ENCODE results near the gene SLC39A13.

The SLC39A13 gene

DNA sequence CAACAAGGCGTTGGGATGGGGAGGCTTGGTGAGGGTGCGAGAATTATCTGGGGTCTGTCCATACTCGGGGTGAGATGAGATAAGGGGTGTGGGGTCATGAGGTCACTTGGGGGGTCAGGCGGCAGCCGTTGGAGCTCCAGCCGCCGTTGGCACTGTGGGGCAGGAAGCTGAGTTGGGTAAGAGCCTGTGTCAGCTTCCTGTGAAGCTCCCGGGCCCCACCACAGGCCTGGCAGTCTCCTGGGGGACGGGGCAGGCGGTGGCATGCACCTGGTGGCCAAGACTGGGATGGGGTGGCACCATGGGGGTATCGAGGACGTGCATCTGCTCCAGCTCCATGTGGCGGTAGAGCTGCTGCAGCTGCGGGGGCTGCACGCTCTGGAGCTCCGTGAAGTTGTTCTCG lies 48.8 kb upstream of the SLC39A13 start:
- H3K79me2 ChIP-seq (ENCODE audit: insufficient read depth, low read length): no peaks in the 10 kb centered on the region
- no peaks in the 10 kb centered on the region for H3K36me3 ChIP-seq (ENCODE audit: insufficient read depth, low read length)
- TF ChIP-seq, protein P1, sequence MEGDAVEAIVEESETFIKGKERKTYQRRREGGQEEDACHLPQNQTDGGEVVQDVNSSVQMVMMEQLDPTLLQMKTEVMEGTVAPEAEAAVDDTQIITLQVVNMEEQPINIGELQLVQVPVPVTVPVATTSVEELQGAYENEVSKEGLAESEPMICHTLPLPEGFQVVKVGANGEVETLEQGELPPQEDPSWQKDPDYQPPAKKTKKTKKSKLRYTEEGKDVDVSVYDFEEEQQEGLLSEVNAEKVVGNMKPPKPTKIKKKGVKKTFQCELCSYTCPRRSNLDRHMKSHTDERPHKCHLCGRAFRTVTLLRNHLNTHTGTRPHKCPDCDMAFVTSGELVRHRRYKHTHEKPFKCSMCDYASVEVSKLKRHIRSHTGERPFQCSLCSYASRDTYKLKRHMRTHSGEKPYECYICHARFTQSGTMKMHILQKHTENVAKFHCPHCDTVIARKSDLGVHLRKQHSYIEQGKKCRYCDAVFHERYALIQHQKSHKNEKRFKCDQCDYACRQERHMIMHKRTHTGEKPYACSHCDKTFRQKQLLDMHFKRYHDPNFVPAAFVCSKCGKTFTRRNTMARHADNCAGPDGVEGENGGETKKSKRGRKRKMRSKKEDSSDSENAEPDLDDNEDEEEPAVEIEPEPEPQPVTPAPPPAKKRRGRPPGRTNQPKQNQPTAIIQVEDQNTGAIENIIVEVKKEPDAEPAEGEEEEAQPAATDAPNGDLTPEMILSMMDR (IDR thresholded peaks at IDR 0.05; ENCODE audit: borderline replicate concordance, extremely low read depth, low read length, poor library complexity, severe bottlenecking): peak; percentile 18
- no peak for TF ChIP-seq EZH2 (IDR thresholded peaks at IDR 0.05; ENCODE audit: borderline replicate concordance, low read depth, low read length, severe bottlenecking)
- no peak overlapping the region for H3K4me3 ChIP-seq (ENCODE audit: low read depth in 1 of 2, low read length in 2 of 2)
- H3K4me1 ChIP-seq (ENCODE audit: insufficient read depth, low read length): peaks cover 32% of the 10 kb centered on the region
- H3K27ac ChIP-seq (ENCODE audit: low read length): peak overlapping the region; percentile 74
- H3K9me3 ChIP-seq (ENCODE audit: insufficient read depth, low read length, severe bottlenecking): no peaks in the 10 kb centered on the region
- H3K9ac ChIP-seq (ENCODE audit: low read depth, low read length): peak overlapping the region; percentile 20; the same call in 1 of the 2 replicates
- H4K20me1 ChIP-seq (ENCODE audit: insufficient read depth, low read length): no peaks in the 10 kb centered on the region
- peak overlapping the region; percentile 46 for H2AFZ ChIP-seq (ENCODE audit: low read depth, low read length)
- no peaks in the 10 kb centered on the region for H3K27me3 ChIP-seq (ENCODE audit: insufficient read depth, low read length, poor library complexity)
- peak overlapping the region; percentile 12; the same call in 1 of the 2 replicates for H3K4me2 ChIP-seq (ENCODE audit: insufficient read depth, low read length)
- DNase-seq (peak; percentile 87), ATAC-seq (ENCODE audit: insufficient read depth, low read depth) (peak; percentile 93)

DNA sequence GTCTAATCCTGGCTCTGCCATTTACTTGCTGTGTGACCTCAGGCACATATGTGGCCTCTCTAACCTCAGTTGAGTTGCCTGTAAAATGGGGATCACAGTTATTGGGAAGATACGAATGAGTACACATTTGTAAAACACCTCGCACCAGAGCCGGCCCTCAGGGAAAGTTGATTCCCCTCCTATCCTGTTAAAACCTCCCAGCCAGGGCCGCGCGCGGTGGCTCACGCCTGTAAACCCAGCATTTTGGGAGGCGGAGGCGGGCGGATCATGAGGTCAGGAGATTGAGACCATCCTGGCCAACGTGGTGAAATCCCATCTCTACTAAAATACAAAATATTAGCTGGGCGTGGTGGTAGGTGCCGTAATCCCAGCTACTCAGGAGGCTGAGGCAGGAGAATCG lies 48.0 kb upstream of the SLC39A13 start:
- Histone ChIP-seq H3K9ac (ENCODE audit: low read depth, low read length) (peak overlapping the region; percentile 33; the same call in 1 of the 2 replicates), H4K20me1 (ENCODE audit: insufficient read depth, low read length) (no peaks in the 10 kb centered on the region), H3K4me3 (ENCODE audit: low read depth in 1 of 2, low read length in 2 of 2) (no peak overlapping the region), H3K79me2 (ENCODE audit: insufficient read depth, low read length) (no peaks in the 10 kb centered on the region), H3K27ac (ENCODE audit: low read length) (peak overlapping the region; percentile 74), H3K4me2 (ENCODE audit: insufficient read depth, low read length) (0 out of 2 replicates have a peak overlapping the region, but pooled peaks have one; percentile 12), H2AFZ (ENCODE audit: low read depth, low read length) (peak overlapping the region; percentile 46), H3K4me1 (ENCODE audit: insufficient read depth, low read length) (peaks cover 32% of the 10 kb centered on the region), H3K36me3 (ENCODE audit: insufficient read depth, low read length) (no peaks in the 10 kb centered on the region), H3K27me3 (ENCODE audit: insufficient read depth, low read length, poor library complexity) (no peaks in the 10 kb centered on the region), H3K9me3 (ENCODE audit: insufficient read depth, low read length, severe bottlenecking) (no peaks in the 10 kb centered on the region)
- no peak for TF ChIP-seq EZH2 (IDR thresholded peaks at IDR 0.05; ENCODE audit: borderline replicate concordance, low read depth, low read length, severe bottlenecking)
- TF ChIP-seq, protein P1 (IDR thresholded peaks at IDR 0.05; ENCODE audit: borderline replicate concordance, extremely low read depth, low read length, poor library complexity, severe bottlenecking): no peak
- ATAC-seq (ENCODE audit: insufficient read depth, low read depth): no peak
- DNase-seq: no peak

DNA sequence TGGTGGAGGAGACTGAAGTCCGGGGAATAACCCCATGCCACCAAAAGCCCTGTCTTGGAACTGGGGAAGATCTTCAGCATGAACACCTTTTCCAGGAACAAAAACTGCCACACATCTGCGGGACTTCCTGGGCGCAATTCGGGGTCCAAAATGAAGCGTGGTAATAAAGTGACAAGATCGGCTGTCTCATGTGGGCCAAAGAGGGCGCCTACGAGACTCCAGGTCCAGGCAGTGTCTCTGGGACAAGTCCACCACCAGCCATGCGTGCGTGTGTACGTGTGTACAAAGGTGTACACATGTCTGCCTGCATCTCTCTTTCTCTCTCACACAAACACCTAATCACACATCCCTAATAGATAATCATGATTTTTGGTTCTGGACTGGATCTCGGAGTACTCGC lies 47.0 kb upstream of the SLC39A13 start:
- Histone ChIP-seq H3K79me2 (ENCODE audit: insufficient read depth, low read length) (no peaks in the 10 kb centered on the region), H4K20me1 (ENCODE audit: insufficient read depth, low read length) (no peaks in the 10 kb centered on the region), H2AFZ (ENCODE audit: low read depth, low read length) (peak overlapping the region; percentile 63), H3K4me1 (ENCODE audit: insufficient read depth, low read length) (peaks cover 32% of the 10 kb centered on the region), H3K27me3 (ENCODE audit: insufficient read depth, low read length, poor library complexity) (no peaks in the 10 kb centered on the region), H3K36me3 (ENCODE audit: insufficient read depth, low read length) (no peaks in the 10 kb centered on the region), H3K4me3 (ENCODE audit: low read depth in 1 of 2, low read length in 2 of 2) (no peak overlapping the region), H3K9me3 (ENCODE audit: insufficient read depth, low read length, severe bottlenecking) (no peaks in the 10 kb centered on the region), H3K4me2 (ENCODE audit: insufficient read depth, low read length) (no peak overlapping the region), H3K27ac (ENCODE audit: low read length) (peak overlapping the region; percentile 72), H3K9ac (ENCODE audit: low read depth, low read length) (no peak overlapping the region)
- DNase-seq: peak; percentile 17
- no peak for TF ChIP-seq EZH2 (IDR thresholded peaks at IDR 0.05; ENCODE audit: borderline replicate concordance, low read depth, low read length, severe bottlenecking)
- TF ChIP-seq, protein P1 (IDR thresholded peaks at IDR 0.05; ENCODE audit: borderline replicate concordance, extremely low read depth, low read length, poor library complexity, severe bottlenecking): no peak
- no peak for ATAC-seq (ENCODE audit: insufficient read depth, low read depth)
